ENCODE results near the gene BANF1. TPM values are rescaled to one million over a fixed set of nuclear protein-coding genes. Genes with fewer than 3 reads are reported as not detected.

The BANF1 gene, protein sequence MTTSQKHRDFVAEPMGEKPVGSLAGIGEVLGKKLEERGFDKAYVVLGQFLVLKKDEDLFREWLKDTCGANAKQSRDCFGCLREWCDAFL
- 218 TPM for polyA plus RNA-seq (ENCODE audit: insufficient read length)

DNA sequence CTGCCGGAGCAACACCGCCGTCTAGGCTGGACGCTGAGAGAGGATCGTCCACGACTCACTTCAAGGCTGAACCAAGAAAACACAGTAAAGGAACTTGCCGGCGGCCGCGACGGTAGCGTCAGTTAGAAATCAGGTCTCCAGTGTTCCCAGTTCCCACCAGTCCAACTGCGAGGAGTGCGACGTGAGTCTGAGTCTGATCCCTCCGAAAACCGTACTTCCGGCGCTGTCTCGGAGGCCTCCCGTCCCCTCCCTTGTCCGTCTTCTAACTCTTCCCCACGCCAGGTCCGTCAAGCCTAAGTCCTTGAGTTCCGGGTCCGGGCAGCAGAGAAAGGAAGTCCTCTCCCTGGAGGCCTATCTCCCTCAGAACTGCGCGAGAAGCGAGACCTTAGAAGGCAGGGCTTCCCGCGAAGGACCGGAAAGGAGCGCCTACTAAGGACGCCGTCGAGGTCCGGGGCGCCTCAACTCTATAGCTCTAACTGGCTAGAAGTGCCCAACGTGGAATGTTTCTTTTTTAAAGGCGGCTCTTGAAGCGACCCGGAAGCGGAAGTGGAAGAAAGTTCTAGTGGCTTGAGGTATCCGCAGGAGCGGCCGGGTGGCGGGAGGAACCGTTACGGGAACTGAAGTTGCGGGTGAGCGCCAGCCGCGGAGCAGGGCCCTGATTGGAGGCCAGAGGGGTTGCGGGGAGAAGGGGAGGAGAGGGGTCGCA lies at the start of gene BANF1, which contains the start of gene EIF1AD:
Gene BANF1, plus strand, starts transcription at position 562 of the 706 bp plus-strand sequence. CDS start 748 bp downstream, outside the sequence.
Gene EIF1AD, minus strand, starts transcription at position 216 of the 706 bp plus-strand sequence. CDS start 1,768 bp downstream, outside the sequence.
- DNase-seq (ENCODE audit: low read depth) = peak; percentile 96

DNA sequence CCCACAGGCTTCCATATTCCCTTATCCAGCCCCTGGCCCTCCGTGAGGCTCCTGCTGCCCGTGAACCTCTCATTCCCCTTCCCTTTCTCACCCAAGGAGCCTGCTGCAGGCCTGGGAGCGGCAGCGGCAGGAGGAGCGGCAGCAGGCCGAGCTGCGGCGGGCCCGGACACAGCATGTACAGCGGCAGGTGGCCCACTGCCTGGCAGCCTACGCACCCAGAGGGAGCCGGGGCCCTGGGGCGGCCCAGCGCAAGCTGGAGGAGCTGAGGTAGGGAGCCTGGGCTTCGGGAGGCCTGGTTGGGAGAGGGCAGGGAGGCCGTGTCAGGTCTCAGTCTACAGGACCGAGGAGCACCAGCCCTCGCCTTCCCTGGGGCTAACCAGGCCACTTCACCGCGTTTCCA lies 48.8 kb upstream of the BANF1 start:
- no peak for DNase-seq (ENCODE audit: low read depth)

DNA sequence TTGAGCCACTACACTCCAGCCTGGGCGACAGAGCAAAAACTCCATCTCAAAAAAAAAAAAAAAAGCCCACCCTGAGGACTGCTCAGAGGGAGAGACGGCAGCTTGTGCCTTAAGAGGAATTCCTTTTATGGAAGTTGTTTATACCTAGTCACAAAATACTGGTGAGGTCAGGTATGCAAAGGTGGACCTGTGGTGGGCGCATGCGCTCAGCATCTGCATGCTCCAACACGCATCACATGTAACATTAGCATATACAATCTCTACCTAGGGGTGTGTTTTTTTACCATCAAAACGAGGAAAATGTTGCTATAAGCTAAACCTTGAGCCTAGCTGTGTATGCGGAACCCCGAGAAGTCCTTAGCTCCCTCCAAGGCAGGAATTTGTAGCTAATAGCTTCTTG lies 47.5 kb upstream of the BANF1 start:
- DNase-seq (ENCODE audit: low read depth) = no peak

DNA sequence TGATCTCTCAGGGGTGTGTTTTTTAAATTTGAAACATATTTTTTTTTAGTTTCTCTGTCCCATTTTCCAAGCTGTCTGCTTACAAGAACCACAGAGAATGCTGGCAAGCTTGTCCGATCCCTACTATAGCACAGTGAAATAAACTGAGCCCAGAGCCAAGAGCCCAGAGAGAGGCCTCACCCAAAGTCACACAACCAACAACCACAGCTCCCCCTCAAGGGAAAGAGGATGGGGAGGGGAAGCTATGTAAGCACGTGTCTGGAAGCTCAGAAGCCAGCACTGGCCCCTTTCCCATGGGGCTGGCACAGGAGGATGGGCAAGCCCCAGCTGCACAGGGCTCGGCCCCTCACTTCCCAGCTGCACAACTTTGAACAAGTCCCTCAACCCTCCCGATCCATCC lies 44.0 kb upstream of the BANF1 start:
- DNase-seq (ENCODE audit: low read depth) = no peak

DNA sequence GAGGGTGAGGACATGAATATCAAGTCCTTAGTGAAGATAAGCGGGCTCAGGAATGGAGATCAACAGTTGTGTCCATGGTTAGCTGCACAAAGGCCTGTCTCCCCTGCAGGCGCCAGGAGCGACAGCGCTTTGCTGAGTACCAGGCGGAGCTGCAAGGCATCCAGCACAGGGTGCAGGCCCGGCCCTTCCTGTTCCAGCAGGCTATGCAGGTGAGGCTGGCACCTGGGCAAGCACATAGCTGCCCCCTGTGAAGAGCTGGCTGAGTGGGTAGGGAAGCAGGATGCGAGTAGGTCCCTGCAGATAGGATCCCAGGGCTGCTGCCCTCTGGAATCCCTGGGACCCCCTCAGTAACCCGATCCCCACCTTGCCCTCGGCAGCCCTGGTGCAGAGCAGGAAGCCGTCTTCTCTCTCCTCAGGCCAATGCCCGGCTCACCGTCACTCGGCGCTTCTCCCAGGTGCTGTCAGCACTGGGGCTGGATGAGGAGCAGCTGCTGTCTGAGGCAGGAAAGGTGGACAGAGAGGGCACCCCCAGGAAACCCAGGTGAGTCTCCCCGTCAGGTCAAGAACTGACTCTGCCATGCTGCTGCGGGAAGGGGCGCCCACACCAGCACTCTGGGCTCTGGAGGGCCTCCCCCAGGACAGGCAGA lies 43.4 kb upstream of the BANF1 start:
- no peak for DNase-seq (ENCODE audit: low read depth)

DNA sequence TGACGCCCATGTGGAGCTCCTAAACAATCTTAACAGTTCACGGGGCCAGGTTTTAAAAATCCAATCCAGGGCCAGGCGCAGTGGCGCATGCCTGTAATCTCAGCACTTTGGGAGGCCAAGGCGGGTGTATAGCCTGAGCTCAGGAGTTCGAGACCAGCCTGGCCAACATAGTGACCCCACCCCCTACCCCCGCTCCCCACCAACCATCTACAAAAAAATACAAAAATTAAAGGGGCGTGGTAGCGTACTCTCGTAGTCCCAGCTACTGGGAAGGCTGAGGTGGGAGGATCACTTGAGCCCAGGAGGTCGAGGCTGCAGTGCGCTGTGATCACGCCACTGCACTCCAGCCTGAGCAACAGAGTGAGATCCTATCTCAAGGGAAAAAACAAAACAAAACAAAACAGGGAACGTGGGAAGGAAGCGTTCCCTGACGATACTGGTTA lies 41.5 kb upstream of the BANF1 start:
- DNase-seq (ENCODE audit: low read depth) = no peak

DNA sequence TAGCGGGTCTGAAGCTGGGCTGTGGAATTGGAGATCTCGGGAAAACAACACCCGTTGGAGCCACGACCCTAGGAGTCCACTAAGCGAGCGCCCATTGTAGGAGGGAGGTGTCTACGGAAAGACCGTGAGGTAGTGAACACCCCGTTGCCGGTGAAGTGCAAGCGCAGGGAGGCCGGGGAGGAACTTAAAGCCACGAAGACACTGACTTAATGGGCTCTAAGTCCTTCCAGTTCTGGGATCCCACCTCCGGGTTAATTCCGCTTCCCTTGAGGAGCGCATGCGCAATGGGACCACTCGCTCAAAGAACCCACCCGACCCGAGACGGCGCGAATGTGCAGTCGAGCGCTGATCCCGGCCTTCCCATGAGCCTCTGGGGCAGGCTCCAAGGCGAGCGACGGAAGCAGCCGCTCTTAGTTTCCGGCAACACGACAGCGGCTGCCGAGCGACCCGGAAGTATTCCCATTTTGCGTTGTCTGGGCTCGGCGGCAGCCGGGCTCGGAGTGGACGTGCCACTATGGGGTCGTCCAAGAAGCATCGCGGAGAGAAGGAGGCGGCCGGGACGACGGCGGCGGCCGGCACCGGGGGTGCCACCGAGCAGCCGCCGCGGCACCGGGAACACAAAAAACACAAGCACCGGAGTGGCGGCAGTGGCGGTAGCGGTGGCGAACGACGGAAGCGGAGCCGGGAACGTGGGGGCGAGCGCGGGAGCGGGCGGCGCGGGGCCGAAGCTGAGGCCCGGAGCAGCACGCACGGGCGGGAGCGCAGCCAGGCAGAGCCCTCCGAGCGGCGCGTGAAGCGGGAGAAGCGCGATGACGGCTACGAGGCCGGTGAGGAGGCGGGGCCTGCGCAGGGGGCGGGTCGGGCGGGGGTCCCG lies 40.8 kb upstream of the BANF1 start, which contains the start of gene SART1:
Gene SART1, plus strand, starts transcription at position 468 of the 874 bp plus-strand sequence. Its CDS starts 47 bp downstream, at position 515.
- DNase-seq (ENCODE audit: low read depth) = peak; percentile 96

DNA sequence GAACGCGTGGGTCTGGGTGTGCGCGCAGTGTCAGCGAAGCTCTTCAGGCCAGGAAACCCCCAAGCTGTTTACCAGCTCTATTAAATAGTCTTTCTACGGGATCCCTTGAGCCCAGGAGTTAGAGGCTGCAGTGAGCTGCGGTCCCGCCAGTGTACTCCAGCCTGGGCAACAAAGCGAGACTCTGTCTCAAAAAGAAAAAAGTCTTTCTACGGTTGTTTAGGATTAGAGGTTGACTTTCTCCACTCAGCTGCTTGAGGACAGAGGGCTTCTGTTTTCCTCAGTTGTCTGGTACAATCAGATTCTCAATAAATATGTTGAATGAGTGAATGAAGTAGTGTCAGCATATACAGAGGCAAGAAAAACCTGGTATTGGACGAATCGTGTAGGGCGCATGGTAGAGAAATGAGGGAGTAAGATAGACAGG lies 40.1 kb upstream of the BANF1 start:
- DNase-seq (ENCODE audit: low read depth) = no peak

DNA sequence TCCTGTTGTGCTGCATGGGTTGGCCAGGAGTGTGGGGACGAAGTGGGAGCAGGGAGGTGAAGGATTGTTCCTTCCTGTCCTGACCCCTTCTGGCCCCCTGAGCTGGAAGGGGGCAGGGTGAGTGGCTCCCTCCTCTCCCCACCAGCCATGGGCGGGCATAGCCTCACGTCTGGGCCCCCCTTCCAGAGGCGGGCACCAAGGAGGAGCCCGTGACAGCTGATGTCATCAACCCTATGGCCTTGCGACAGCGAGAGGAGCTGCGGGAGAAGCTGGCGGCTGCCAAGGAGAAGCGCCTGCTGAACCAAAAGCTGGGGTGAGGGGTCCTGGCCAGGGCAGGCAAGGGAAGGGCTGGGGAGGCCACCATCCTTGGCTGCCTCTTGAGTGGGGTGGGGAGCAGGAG lies 37.4 kb upstream of the BANF1 start:
- DNase-seq (ENCODE audit: low read depth) = no peak

DNA sequence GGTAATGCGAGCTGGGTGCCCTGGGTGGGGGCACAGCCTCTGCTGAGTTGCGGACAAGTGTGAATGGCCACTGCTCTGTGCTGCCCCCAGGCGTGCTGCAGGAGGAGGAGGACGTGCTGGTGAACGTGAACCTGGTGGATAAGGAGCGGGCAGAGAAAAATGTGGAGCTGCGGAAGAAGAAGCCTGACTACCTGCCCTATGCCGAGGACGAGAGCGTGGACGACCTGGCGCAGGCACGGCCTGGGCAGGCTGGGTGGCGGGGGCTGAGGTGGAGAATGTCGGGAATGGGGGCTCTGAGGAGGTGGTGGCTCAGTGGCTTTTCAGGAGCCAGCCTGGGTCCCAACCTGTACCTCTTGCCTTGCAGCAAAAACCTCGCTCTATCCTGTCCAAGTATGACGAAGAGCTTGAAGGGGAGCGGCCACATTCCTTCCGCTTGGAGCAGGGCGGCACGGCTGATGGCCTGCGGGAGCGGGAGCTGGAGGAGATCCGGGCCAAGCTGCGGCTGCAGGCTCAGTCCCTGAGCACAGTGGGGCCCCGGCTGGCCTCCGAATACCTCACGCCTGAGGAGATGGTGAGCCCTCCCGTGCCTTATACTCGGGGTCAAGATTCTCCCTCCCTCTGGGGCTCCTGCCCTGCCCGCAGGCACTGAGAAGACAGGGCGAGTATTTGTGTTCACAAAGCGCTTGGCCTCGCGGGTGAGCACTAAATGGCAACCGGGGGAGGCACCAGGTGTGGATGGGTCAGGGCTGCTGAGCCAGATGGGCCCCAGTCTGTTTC lies 36.1 kb upstream of the BANF1 start:
- no peak for DNase-seq (ENCODE audit: low read depth)

DNA sequence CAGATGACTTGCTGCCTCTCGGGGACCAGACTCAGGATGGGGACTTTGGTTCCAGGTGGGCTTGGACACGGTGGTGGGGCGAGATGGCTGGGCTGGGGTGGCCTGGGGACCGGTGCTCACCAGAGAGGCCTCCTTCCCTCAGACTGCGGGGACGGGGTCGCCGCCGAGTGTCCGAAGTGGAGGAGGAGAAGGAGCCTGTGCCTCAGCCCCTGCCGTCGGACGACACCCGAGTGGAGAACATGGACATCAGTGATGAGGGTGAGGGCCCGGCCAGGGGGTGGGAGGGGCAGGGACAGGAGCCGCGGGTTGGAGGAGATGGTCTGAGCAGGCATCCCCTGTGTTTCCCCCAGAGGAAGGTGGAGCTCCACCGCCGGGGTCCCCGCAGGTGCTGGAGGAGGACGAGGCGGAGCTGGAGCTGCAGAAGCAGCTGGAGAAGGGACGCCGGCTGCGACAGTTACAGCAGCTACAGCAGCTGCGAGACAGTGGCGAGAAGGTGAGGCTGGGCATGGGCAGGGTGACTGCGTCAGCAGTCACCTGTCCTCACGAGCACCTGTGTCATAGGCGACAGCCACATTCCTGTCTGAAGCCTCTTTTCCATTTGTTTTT lies 34.9 kb upstream of the BANF1 start:
- no peak for DNase-seq (ENCODE audit: low read depth)

DNA sequence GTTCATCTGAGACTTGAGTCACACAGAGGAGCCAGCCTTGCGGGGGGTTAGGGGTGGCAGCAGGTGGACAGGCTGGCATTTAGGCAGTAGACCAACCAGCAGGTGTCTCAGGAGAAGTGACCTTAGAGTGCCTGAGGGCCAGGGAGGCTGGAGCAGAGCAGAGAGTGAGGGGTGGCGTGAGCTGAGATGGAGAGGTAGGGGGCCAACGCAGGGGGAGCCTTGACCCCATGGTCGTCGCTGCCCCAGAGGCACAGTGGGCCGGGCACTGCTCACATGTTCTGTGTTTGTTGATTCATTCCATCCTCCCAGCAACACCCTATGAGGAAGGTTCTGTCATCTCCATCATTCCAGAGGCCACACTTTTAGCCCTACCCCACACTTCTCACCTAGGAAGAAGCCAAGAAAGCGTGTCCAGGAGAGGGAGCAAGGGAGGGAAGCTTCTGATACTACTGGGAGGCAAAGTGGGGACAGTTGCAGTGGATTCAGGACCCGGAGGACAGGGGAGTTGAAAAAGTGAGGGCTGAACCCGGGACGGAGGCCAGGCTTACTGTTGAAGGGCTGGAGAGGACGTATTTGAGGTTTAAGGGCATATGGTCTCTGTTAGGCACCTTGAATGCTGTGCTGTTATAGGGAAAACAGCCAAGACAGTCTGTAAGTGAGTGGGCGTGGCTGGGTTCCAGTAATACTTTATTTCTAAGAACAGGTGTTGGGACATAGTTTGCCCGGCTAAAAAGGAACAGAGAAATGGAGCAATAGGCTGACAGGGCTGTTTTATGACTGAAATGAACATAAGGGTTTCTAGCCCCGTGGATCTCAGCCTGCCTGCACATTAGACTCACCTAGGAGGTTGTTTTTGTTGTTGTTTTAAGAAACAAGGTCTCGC lies 33.5 kb upstream of the BANF1 start:
- no peak for DNase-seq (ENCODE audit: low read depth)

DNA sequence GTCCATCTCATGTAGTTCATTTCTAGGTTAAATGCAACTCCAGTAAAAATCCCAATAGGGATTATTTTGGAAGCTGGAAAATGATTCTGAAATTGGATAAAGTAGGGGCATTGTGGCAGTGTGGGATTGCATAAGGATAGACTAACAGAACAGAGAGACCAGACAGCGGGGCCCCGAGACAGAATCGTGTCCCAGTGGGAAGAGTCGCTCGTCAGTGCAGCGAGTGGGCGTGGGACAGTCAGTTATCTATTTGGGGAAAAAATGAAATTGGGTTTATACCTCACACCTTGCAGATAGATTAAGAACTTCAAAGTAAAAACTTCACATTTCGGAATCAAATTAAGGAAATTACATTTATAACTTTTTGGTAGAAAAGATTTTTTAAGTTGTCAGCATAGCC lies 30.2 kb upstream of the BANF1 start:
- DNase-seq (ENCODE audit: low read depth) = no peak

DNA sequence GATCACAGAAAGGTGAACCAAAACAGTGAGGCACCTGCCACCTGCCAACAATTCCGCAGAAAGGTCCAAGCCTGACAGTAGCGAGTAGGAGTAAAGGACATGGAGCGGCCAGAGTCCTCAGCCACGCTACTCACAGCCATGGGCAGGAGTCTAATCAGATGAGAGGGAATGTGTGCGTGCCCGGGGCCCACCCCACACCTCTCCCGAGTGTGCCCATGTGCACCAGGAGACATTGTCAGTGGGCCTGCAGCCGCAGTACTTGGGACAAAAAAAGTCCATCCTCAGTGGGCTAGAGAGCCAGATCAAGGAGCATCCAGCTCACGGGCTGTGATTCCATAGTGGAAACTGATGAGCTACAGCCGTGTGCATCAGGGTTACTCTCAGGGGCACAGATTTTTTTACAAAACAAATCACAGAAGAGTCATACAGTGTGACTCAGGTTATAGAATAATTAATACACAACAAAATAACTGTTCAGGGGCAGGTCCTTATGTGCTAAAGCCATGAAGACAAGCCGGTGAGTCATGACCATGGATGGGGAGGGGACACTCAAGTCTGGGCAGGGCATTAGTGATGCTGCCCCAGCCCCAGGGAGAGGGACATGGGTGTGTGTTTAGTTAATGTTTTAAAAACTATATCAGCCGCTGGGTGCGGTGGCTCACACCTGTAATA lies 28.7 kb upstream of the BANF1 start:
- no peak for DNase-seq (ENCODE audit: low read depth)

DNA sequence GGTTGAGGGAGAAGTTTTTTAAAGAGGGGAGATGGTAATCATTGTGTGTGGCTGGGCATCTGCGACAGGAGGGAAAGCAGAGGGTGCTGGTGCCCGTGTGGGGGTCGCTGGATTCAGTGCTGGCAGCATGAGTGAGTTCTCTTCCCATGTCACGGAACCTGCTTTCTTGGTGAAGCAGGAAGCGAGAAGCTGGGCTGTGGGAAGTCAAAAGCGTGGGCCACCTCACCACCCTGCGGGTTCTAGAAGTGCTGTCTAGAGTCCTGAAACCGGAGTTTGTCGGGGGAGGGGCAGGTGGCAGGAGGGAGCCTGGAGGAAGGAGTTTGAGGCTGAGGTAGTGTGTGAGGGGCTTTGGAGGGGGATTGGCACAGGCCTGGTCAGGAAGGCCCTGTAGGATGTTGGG lies 26.5 kb upstream of the BANF1 start:
- DNase-seq (ENCODE audit: low read depth) = no peak

DNA sequence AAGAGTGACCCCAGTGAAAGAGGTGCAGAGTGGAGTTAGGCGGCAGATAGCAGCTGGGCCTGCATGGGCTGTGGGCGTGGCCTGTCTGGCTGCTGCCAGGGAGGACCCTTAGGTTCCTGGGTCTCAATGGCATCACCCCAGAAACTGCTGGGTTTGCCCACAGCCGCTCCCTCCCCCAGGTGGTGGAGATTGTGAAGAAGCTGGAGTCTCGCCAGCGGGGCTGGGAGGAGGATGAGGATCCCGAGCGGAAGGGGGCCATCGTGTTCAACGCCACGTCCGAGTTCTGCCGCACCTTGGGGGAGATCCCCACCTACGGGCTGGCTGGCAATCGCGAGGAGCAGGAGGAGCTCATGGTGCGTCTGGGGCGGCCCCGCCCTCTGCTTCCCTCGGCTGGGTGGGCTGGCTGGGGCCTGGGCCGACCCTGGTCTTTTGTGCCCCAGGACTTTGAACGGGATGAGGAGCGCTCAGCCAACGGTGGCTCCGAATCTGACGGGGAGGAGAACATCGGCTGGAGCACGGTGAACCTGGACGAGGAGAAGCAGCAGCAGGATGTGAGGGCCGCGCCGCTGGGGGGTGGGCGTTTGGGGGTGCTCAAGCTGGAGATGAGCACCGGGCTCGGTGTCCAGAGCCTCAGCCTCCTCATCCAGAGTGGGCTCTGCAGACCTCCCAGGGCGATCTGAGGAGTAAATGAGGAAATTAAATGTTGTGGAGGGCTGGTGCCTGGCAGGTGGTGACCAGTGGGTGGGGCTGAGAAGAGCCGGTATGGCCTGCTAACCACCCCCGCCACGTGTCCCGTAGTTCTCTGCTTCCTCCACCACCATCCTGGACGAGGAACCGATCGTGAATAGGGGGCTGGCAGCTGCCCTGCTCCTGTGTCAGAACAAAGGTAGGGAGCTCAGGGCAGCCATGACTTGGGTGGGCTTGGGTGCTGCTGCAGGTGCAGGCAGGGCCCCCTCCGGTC lies 25.8 kb upstream of the BANF1 start:
- DNase-seq (ENCODE audit: low read depth) = no peak

DNA sequence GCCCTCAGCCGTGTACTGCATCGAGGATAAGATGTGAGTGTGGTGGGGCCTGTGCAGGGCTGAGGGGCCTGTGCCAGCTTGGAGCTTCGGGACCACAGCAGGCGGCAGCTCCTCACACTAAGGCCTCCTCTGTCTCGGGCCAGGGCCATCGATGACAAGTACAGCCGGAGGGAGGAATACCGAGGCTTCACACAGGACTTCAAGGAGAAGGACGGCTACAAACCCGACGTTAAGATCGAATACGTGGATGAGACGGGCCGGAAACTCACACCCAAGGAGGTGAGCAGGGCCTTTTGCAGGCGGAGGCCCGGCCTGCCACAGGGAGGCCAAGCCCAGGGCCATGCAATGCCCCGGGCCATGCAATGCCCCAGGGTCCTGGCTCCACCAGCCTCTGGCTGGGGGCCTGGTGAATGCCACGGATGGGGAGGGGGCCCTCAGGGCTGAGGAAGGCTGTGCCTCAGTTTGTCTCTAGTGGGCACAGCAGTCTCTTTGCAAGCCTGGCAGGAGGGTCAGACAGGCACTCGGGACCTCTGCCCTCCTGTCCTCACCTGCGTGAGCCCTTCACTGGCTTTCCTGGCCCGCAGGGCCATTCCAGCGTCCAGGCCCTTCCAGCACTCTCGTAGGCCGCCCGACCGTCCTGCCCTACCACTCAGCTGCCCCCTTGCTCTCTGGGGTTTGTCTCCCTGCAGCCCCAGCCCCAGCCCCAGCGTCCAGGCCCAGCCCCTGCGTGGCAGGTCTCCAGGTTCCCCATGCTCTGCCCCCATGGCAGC lies 24.5 kb upstream of the BANF1 start:
- no peak for DNase-seq (ENCODE audit: low read depth)
